Lower leg skin (tissue), 4 donors: Measurements from ENCODE around the gene BRF1. TPM values are rescaled to one million over a fixed set of nuclear protein-coding genes. Genes with fewer than 3 reads are reported as not detected.

ENCODE experiments used
- DNase-seq, 2 donors: peaks; one replicate each; pipeline ENCODE4 v3.0.0-alpha.2; 2019; ENCODE audit warnings: low spot score in 2 of 2
- H3K4me3 ChIP-seq: fragments of 200-600 bp; sonication (generic); 2 replicates; pipeline ENCODE4 v1.5.1; 2017; ENCODE audit warnings: mild to moderate bottlenecking, low read depth; ENCODE audit not compliant: poor library complexity, severe bottlenecking
- POLR2A ChIP-seq, 2 donors: fragments of 450-650 bp; IDR thresholded peaks; one replicate each; pipeline ENCODE4 v1.6.1; 2016 to 2017; ENCODE audit warnings: antibody characterized with exemption in 2 of 2, mild to moderate bottlenecking in 1 of 2, moderate library complexity in 1 of 2
- WGBS, 2 donors: methylation state at CpG; one replicate each; pipeline ENCODE4 v1.1.5; 2018; 5-methylcytosine and 5-hydroxymethylcytosine counted together
- intact Hi-C: fragments of 100-400 bp; cut with DNase I; formaldehyde crosslinking; loops from one replicate; pipeline ENCODE4 v1.15.0; 2023; ENCODE audit warnings: low total_unique reads
- total RNA-seq, 4 donors: library from RNA; depleted of rRNA; stranded (reverse); fragments of >200 nt; gene quantifications; one replicate each; pipeline ENCODE4 v1.1.0, GENCODE V29; 2016
- TF ChIP-seq, protein P1 (sequence below), 3 donors: fragments of 450-650 bp; IDR thresholded peaks; one replicate each; pipeline ENCODE4 v1.5.1; 2016; ENCODE audit warnings: antibody characterized with exemption in 3 of 3, mild to moderate bottlenecking in 3 of 3, moderate library complexity in 2 of 3

BRF1 gene
- total RNA-seq, 4 donors from 2014 or later = 32.7 to 74.5 (median 43.0) TPM

DNA sequence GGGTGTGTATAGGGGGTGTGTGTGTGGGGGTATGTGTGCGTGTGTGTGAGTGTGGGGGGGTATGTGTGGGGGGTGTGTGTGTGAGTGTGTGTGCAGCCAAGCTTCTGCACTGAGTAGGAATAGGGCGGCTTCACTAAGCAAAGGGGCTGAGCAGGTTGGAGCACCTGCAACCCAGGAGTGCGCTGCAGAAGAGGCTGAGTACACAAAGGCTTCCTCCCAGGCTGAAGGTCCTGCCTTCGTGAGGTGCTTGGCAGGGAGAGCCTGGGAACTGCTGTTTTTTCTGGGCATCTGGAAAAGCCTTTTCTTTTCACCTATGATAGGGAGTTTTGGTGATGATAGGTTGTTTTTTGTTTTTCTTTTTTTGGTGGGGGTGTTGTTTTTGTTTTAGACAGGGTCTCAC, 113.7 kb downstream of the BRF1 start:
- TF ChIP-seq, protein P1, sequence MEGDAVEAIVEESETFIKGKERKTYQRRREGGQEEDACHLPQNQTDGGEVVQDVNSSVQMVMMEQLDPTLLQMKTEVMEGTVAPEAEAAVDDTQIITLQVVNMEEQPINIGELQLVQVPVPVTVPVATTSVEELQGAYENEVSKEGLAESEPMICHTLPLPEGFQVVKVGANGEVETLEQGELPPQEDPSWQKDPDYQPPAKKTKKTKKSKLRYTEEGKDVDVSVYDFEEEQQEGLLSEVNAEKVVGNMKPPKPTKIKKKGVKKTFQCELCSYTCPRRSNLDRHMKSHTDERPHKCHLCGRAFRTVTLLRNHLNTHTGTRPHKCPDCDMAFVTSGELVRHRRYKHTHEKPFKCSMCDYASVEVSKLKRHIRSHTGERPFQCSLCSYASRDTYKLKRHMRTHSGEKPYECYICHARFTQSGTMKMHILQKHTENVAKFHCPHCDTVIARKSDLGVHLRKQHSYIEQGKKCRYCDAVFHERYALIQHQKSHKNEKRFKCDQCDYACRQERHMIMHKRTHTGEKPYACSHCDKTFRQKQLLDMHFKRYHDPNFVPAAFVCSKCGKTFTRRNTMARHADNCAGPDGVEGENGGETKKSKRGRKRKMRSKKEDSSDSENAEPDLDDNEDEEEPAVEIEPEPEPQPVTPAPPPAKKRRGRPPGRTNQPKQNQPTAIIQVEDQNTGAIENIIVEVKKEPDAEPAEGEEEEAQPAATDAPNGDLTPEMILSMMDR (IDR thresholded peaks at IDR 0.05) = no peak
- TF ChIP-seq POLR2A (IDR thresholded peaks at IDR 0.05) = no peak
- no peak for DNase-seq
- intact Hi-C loops = no loop called here
- 69% methylated on average over 4 of the region's 4 CpGs for WGBS, 2 donors
- H3K4me3 ChIP-seq = no peak overlapping the region

DNA sequence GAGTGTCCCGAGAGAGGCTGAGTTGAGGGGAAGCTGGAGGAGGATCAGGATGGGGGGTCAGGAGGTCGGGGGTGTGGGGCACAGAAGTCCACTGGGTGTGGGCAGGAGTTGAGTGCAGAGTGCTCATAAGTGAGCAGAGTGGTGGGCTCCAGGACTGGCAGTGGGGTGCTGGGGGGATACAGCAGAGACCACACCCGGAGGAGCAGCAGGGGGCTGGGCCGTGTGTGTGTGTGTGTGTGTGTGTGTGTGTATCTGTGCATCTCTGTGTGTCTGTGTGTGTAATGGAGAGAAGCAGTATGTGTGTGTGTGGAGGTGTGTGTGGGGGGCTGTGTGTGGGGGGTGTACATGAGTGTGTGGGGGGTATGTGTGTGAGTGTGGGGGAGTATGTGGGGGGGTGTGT, 114.8 kb downstream of the BRF1 start:
- DNase-seq = no peak
- TF ChIP-seq, protein P1 (IDR thresholded peaks at IDR 0.05) = no peak
- TF ChIP-seq POLR2A (IDR thresholded peaks at IDR 0.05) = no peak
- WGBS, 2 donors = 33 to 49% methylated on average over 4 of the region's 4 CpGs
- intact Hi-C loops = no loop called here
- no peak overlapping the region for H3K4me3 ChIP-seq

DNA sequence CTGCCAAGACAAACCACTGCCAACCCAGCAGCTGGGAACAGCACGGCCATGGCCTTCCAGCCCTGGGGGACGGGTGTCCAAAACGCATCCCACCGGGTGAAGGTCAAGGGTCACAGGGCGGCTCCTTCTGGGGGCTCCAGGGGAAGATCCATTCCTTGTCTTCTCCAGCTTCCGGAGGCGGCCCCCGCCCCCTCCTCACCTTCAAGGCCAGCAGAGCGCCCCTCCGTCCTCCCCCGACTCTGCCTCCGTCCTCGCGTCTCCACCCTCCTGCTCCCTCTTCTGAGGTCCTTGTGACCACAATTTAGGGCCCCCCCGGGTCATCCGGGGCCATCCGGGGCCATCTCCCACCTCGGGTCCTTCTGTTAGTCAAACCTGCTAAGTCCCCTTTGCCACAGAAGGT, 115.8 kb downstream of the BRF1 start:
- TF ChIP-seq, protein P1 (IDR thresholded peaks at IDR 0.05) = no peak
- TF ChIP-seq POLR2A (IDR thresholded peaks at IDR 0.05) = no peak
- no peak overlapping the region for H3K4me3 ChIP-seq
- 79 to 86% methylated on average over 18 of the region's 18 CpGs for WGBS, 2 donors
- no peak for DNase-seq
- intact Hi-C loops = no loop called here

DNA sequence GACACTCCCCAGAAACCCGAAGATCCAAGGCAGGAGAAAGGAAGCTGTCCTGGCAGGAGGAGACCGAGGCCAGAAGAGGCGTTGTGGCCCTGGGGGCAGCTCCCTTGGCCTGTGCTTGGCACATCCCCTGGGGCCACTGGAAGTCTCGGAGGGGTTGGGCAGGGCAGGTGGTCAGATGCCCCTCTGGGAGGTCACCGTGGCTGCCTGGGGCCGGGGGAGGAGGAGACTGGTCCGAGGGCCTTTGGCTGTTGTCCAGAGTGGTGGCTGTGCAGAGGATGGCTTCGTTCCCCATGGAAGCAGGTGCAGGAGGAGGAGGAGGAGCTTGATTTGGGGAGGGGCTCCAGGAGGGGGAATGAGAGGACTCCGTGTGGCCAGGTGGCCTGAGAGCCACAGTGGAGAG, 116.3 kb downstream of the BRF1 start:
- WGBS, 2 donors = 63 to 71% methylated on average over 9 of the region's 9 CpGs
- H3K4me3 ChIP-seq = no peak overlapping the region
- intact Hi-C loops = no loop called here
- no peak for DNase-seq
- TF ChIP-seq, protein P1 (IDR thresholded peaks at IDR 0.05) = no peak
- TF ChIP-seq POLR2A (IDR thresholded peaks at IDR 0.05) = no peak

DNA sequence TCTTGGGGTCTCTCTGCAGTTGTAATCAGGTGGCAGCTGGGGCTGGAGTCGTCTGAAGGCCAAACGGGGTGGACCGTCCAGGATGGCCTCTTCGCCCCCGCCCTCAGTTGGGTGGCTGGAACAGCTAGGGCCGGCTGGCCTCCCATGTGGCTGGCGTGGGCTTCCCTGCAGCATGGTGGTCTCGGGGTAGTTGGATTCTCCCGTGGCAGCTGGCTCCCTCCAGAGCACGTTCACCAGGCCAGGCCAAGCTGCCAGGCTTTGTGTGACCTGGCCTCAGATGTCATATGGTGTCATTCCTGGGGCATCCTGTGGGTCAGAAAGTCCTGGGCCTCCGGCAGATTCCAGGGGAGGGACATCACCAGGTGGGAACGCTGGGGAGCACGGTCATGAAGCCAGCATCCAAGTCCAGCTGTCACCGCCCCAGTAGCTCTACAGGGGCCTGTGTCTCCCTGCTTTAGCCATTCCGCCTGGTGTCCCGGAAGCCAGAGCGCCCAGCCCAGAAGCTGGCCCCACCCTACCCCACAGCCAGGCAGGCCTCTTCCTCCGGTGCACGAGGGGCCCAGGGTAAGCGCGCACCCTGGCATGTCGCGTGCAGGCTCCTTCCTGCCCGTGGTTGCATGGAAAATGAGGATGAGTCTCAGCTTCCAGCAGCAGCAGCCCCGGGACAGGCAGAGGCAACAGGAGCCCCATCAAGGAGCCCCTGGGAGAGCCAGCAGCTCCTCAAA, 118.3 kb downstream of the BRF1 start:
- intact Hi-C loops = no loop called here
- no peak for DNase-seq
- H3K4me3 ChIP-seq = no peak overlapping the region
- TF ChIP-seq, protein P1 (IDR thresholded peaks at IDR 0.05) = no peak
- no peak for TF ChIP-seq POLR2A (IDR thresholded peaks at IDR 0.05)
- 35 to 50% methylated on average over 20 to 25 of the region's 25 CpGs for WGBS, 2 donors
